ENCODE data around the gene PRSS1. TPM values are rescaled to one million over a fixed set of nuclear protein-coding genes. Genes with fewer than 3 reads are reported as not detected.
"Not testable (repeated sequence)": the region's sequence is repeated elsewhere in the genome, so short reads cannot be mapped to it uniquely, and the experiment has no call there.

The PRSS1 gene
- total RNA-seq, 2 experiments from 2014 or later, result not detected

DNA sequence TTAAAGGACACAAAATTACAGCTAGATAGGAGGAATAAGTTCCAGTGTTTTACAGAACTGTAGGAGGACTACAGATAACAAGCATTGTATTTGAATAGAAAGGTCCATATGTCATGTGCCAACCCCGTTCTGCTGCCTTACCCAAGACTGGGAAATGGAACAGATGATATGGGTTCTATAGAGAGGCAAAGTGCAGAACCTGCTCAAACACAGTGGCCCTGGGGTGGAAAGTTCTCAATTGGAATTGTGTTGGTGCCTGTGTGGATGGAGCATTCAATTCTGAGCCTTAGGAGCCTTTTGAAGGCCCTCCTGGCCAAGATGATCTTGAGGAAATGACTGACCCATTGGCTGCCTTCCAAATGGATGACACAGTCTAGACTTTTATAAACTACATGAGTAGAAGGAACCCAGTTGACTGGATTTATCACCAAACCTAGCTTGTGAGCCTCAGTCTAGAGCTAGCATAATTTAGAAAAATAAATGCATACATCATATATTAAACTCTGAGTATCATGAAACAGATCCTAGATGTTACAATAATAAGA lies 4.1 kb upstream of the PRSS1 start:
- no peak for ATAC-seq (ENCODE audit: poor library complexity)
- ChIA-PET CTCF (no interaction called here), POLR2A (no interaction called here)
- Histone ChIP-seq H3K27me3 (ENCODE audit: control insufficient read depth in 1 of 2, insufficient read depth in 2 of 2, low read length in 2 of 2) (no peaks in the 10 kb centered on the region), H3K36me3 (ENCODE audit: insufficient read depth, low read length) (no peaks in the 10 kb centered on the region), H3K4me3 (ENCODE audit: low read length) (no peak overlapping the region), H3K27ac (ENCODE audit: low read depth in 1 of 2, low read length in 2 of 2) (no peak overlapping the region), H3K4me1 (ENCODE audit: insufficient read depth, low read length) (no peaks in the 10 kb centered on the region), H3K9me3 (ENCODE audit: control insufficient read depth in 1 of 2, insufficient read depth in 1 of 2, low read length in 2 of 2) (no peaks in the 10 kb centered on the region)
- H3K27me3 Mint-ChIP-seq, result no peaks in the 10 kb centered on the region
- TF ChIP-seq, protein P1, sequence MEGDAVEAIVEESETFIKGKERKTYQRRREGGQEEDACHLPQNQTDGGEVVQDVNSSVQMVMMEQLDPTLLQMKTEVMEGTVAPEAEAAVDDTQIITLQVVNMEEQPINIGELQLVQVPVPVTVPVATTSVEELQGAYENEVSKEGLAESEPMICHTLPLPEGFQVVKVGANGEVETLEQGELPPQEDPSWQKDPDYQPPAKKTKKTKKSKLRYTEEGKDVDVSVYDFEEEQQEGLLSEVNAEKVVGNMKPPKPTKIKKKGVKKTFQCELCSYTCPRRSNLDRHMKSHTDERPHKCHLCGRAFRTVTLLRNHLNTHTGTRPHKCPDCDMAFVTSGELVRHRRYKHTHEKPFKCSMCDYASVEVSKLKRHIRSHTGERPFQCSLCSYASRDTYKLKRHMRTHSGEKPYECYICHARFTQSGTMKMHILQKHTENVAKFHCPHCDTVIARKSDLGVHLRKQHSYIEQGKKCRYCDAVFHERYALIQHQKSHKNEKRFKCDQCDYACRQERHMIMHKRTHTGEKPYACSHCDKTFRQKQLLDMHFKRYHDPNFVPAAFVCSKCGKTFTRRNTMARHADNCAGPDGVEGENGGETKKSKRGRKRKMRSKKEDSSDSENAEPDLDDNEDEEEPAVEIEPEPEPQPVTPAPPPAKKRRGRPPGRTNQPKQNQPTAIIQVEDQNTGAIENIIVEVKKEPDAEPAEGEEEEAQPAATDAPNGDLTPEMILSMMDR (IDR thresholded peaks at IDR 0.05), result no peak
- peaks cover under 1% of the 10 kb centered on the region for H3K4me1 Mint-ChIP-seq (ENCODE audit: low read depth)
- H3K4me3 Mint-ChIP-seq, result no peak overlapping the region
- intact Hi-C loops (cut with DNase I, micrococcal nuclease), result no loop called here
- H3K9me3 Mint-ChIP-seq, result no peaks in the 10 kb centered on the region
- no peaks in the 10 kb centered on the region for H3K36me3 Mint-ChIP-seq (ENCODE audit: low read depth)
- no peak for DNase-seq
- no peak overlapping the region for H3K27ac Mint-ChIP-seq

DNA sequence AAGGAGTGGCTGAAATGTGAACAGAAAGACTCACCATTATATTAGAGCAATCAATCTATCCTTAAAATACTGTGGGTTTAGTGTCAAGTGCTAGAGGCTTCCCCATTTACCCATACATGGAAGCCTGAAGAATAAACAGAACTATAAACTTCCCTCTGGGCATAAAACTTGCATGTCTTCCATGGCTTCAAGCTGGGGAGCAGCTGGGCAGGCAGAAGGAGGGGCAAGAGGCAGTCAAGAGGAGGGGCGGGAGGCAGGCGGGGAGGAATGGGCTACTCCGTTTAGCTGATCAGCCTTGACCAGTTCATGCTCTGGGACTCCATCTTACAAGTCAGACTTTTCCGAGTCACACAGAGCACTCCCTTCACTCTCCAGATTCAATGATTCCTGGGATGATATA lies 3.5 kb upstream of the PRSS1 start:
- no peaks in the 10 kb centered on the region for H3K36me3 Mint-ChIP-seq (ENCODE audit: low read depth)
- Histone ChIP-seq H3K9me3 (ENCODE audit: control insufficient read depth in 1 of 2, insufficient read depth in 1 of 2, low read length in 2 of 2) (no peaks in the 10 kb centered on the region), H3K4me3 (ENCODE audit: low read length) (no peak overlapping the region), H3K27ac (ENCODE audit: low read depth in 1 of 2, low read length in 2 of 2) (no peak overlapping the region), H3K36me3 (ENCODE audit: insufficient read depth, low read length) (no peaks in the 10 kb centered on the region), H3K27me3 (ENCODE audit: control insufficient read depth in 1 of 2, insufficient read depth in 2 of 2, low read length in 2 of 2) (no peaks in the 10 kb centered on the region), H3K4me1 (ENCODE audit: insufficient read depth, low read length) (no peaks in the 10 kb centered on the region)
- CTCF ChIA-PET, result no interaction called here
- no peaks in the 10 kb centered on the region for H3K4me1 Mint-ChIP-seq (ENCODE audit: low read depth)
- no peaks in the 10 kb centered on the region for H3K9me3 Mint-ChIP-seq
- ATAC-seq (ENCODE audit: poor library complexity) (no peak), DNase-seq (no peak)
- intact Hi-C loops (cut with DNase I, micrococcal nuclease), result no loop called here
- H3K4me3 Mint-ChIP-seq, result no peak overlapping the region
- H3K27ac Mint-ChIP-seq, result no peak overlapping the region
- no peaks in the 10 kb centered on the region for H3K27me3 Mint-ChIP-seq
- TF ChIP-seq, protein P1 (IDR thresholded peaks at IDR 0.05), result no peak
- POLR2A ChIA-PET, result no interaction called here

DNA sequence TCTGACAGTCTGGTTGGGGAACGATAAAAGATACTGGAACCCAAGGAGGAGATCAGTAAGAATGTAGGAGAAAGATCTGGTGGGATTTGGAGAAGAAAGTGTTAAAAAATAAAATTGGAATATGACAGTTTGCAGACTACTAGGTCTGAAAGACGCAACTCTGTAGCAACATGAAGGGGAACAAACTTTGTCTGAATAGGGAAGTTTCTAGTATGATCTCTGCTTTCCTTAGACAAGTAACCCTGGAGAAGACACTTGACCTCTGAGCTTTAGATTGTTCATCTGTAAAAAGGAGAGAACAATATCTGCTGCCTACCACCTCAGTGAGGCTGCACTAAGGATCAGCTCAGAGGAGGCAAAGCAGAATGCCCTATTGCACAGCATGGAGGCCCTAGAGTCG lies 3.0 kb upstream of the PRSS1 start:
- Histone ChIP-seq H3K27ac (ENCODE audit: low read depth in 1 of 2, low read length in 2 of 2) (no peak overlapping the region), H3K4me1 (ENCODE audit: insufficient read depth, low read length) (no peaks in the 10 kb centered on the region), H3K4me3 (ENCODE audit: low read length) (no peak overlapping the region), H3K9me3 (ENCODE audit: control insufficient read depth in 1 of 2, insufficient read depth in 1 of 2, low read length in 2 of 2) (no peaks in the 10 kb centered on the region), H3K27me3 (ENCODE audit: control insufficient read depth in 1 of 2, insufficient read depth in 2 of 2, low read length in 2 of 2) (no peaks in the 10 kb centered on the region), H3K36me3 (ENCODE audit: insufficient read depth, low read length) (no peaks in the 10 kb centered on the region)
- ChIA-PET CTCF (no interaction called here), POLR2A (no interaction called here)
- no peak overlapping the region for H3K27ac Mint-ChIP-seq
- H3K27me3 Mint-ChIP-seq, result no peaks in the 10 kb centered on the region
- TF ChIP-seq, protein P1 (IDR thresholded peaks at IDR 0.05), result no peak
- H3K4me3 Mint-ChIP-seq, result no peak overlapping the region
- H3K36me3 Mint-ChIP-seq (ENCODE audit: low read depth), result no peaks in the 10 kb centered on the region
- intact Hi-C loops (cut with DNase I, micrococcal nuclease), result no loop called here
- H3K9me3 Mint-ChIP-seq, result no peaks in the 10 kb centered on the region
- DNase-seq (no peak), ATAC-seq (ENCODE audit: poor library complexity) (no peak)
- H3K4me1 Mint-ChIP-seq (ENCODE audit: low read depth), result no peaks in the 10 kb centered on the region

DNA sequence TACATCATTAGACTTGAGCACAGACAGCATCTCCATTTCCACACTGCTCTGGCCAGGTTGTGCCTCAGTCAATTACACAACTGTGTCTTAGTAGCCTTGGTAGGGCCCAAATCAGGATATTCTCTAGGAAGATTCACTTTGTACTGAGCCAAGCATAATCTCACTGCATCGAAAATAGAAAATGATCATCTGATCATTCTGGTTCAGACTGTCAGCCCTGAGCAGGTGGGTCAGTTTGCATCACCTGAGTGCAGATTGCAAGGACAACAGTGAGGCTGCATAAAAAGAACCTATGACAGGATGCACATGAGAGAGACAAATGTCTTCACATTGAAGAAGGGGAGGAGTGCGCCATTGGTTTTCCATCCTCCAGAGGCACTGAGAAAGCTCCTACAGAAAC lies 862 bp upstream of the PRSS1 start:
- DNase-seq; H3K4me1 ChIP-seq (ENCODE audit: insufficient read depth, low read length); intact Hi-C loops (cut with DNase I, micrococcal nuclease); H3K9me3 ChIP-seq (ENCODE audit: control insufficient read depth in 1 of 2, insufficient read depth in 1 of 2, low read length in 2 of 2); H3K36me3 ChIP-seq (ENCODE audit: insufficient read depth, low read length); H3K4me3 ChIP-seq (ENCODE audit: low read length); H3K27ac ChIP-seq (ENCODE audit: low read depth in 1 of 2, low read length in 2 of 2); H3K9me3 Mint-ChIP-seq; H3K36me3 Mint-ChIP-seq (ENCODE audit: low read depth); H3K27me3 ChIP-seq (ENCODE audit: control insufficient read depth in 1 of 2, insufficient read depth in 2 of 2, low read length in 2 of 2); H3K27ac Mint-ChIP-seq; ATAC-seq (ENCODE audit: poor library complexity); H3K27me3 Mint-ChIP-seq; H3K4me3 Mint-ChIP-seq; CTCF ChIA-PET; H3K4me1 Mint-ChIP-seq (ENCODE audit: low read depth): not testable (repeated sequence)
- POLR2A ChIA-PET, result interaction anchor here (0.6 kb wide), 1 partner anchor 31 kb away, joined by 3 read pairs; no protein-coding TSS in a partner anchor

Data from CD4-positive, alpha-beta T cell (primary cell).